Stimulated activated CD4-positive, alpha-beta T cell treated with anti-CD3 and anti-CD28 coated beads, TNF-alpha, amount 100 ng/mL, for 24 hours (primary cell): ENCODE measurements around the gene KLHDC7B.
"Not testable (repeated sequence)": the region's sequence is repeated elsewhere in the genome, so short reads cannot be mapped to it uniquely, and the experiment has no call there.

ENCODE experiments used
- DNase-seq, 3 experiments: peaks; one replicate each; pipeline ENCODE4 v3.0.0-alpha.2; 2020; ENCODE audit warnings: low read depth in 3 of 3

KLHDC7B gene

GRCh38 chr22:50517495-50518260 is 28.0 kb upstream of the KLHDC7B start:
- no peak for DNase-seq

- DNase-seq: no peak
Observed at GRCh38 chr22:50518606-50519005, 27.1 kb upstream of the KLHDC7B start.

GRCh38 chr22:50519151-50519550 is 26.5 kb upstream of the KLHDC7B start:
- DNase-seq: no peak

- not testable (repeated sequence) for DNase-seq
Observed at GRCh38 chr22:50520184-50520583, 25.5 kb upstream of the KLHDC7B start.

GRCh38 chr22:50520826-50521453 is 24.8 kb upstream of the KLHDC7B start:
- no peak for DNase-seq

GRCh38 chr22:50521710-50522109 is 24.0 kb upstream of the KLHDC7B start:
- no peak for DNase-seq

- DNase-seq: no peak
Observed at GRCh38 chr22:50522208-50522805, 23.4 kb upstream of the KLHDC7B start.

- no peak for DNase-seq
Observed at GRCh38 chr22:50522806-50523438, 22.8 kb upstream of the KLHDC7B start.

GRCh38 chr22:50523458-50523805 is 22.3 kb upstream of the KLHDC7B start:
- DNase-seq: no peak

GRCh38 chr22:50523806-50524675 is 21.7 kb upstream of the KLHDC7B start:
- DNase-seq: no peak

- DNase-seq: no peak
Observed at GRCh38 chr22:50524676-50525103, 21.0 kb upstream of the KLHDC7B start.

- peak; percentile 95 to 97 (median 96) for DNase-seq
Observed at GRCh38 chr22:50525104-50525857, 20.4 kb upstream of the KLHDC7B start, which contains the start of gene SCO2. TSS of gene SCO2 (minus strand) at chr22:50525598. CDS start at chr22:50524411, 1,187 bp downstream.

- DNase-seq: no peak
Observed at GRCh38 chr22:50525858-50526107, 19.9 kb upstream of the KLHDC7B start.

GRCh38 chr22:50526108-50526833 is 19.4 kb upstream of the KLHDC7B start:
- peak; percentile 60 to 91 (median 76) for DNase-seq

GRCh38 chr22:50526834-50527801 is 18.6 kb upstream of the KLHDC7B start:
- peak in 1 of 3 experiments; percentile 56 for DNase-seq

GRCh38 chr22:50527921-50528681 is 17.6 kb upstream of the KLHDC7B start:
- DNase-seq: no peak

- DNase-seq: no peak
Observed at GRCh38 chr22:50528682-50529415, 16.9 kb upstream of the KLHDC7B start.
